GM23248 (cell line): ENCODE measurements around the gene SLIT3.

ENCODE experiments used
- EZH2 ChIP-seq: fragments of 200-600 bp; sonication (generic); IDR thresholded peaks from 2 replicates; pipeline ENCODE4 v1.6.1; 2018; ENCODE audit warnings: antibody characterized with exemption, mild to moderate bottlenecking; ENCODE audit not compliant: insufficient read depth, poor library complexity, severe bottlenecking
- EZH2phosphoT487 ChIP-seq: fragments of 200-600 bp; sonication (generic); IDR thresholded peaks from 2 replicates; pipeline ENCODE4 v1.6.1; 2018; ENCODE audit warnings: antibody characterized with exemption, moderate library complexity, mild to moderate bottlenecking, low read depth; ENCODE audit not compliant: insufficient read depth

GRCh38 chr5:168737066-168737465 is 563.9 kb downstream of the SLIT3 start:
- TF ChIP-seq EZH2 = no peak
- TF ChIP-seq EZH2phosphoT487 = no peak
